Skeletal muscle tissue (tissue), 4 donors: Measurements from ENCODE around the gene SIRPG. TPM values are rescaled to one million over a fixed set of nuclear protein-coding genes. Genes with fewer than 3 reads are reported as not detected.

Experiments
- H3K27ac ChIP-seq: one replicate; pipeline ENCODE4 v1.7.0; 2013; ENCODE audit warnings: mild to moderate bottlenecking, low read depth, low read length, inconsistent platforms
- H3K27me3 ChIP-seq, 3 donors: one replicate each; pipeline ENCODE4 v1.7.0; 2013; ENCODE audit warnings: low read length in 3 of 3; ENCODE audit not compliant: control insufficient read depth in 3 of 3, insufficient read depth in 3 of 3
- H3K36me3 ChIP-seq, 3 donors: one replicate each; pipeline ENCODE4 v1.7.0; 2013; ENCODE audit warnings: low read length in 3 of 3; ENCODE audit not compliant: control insufficient read depth in 3 of 3, insufficient read depth in 3 of 3
- H3K4me1 ChIP-seq, 3 donors: one replicate each; pipeline ENCODE4 v1.7.0; 2013; ENCODE audit warnings: low read length in 3 of 3, mild to moderate bottlenecking in 3 of 3; ENCODE audit not compliant: control insufficient read depth in 3 of 3, insufficient read depth in 3 of 3
- H3K4me3 ChIP-seq, 3 donors: one replicate each; pipeline ENCODE4 v1.7.0; 2013; ENCODE audit warnings: low read length in 3 of 3
- H3K9ac ChIP-seq, 3 donors: one replicate each; pipeline ENCODE4 v1.7.0; 2013; ENCODE audit warnings: low read length in 3 of 3, mild to moderate bottlenecking in 3 of 3, moderate library complexity in 2 of 3, low read depth in 1 of 3
- H3K9me3 ChIP-seq, 3 donors: one replicate each; pipeline ENCODE4 v1.7.0; 2013; ENCODE audit warnings: low read length in 3 of 3; ENCODE audit not compliant: control insufficient read depth in 3 of 3
- total RNA-seq: library from RNA; depleted of rRNA; stranded (reverse); fragments of >200 nt; gene quantifications from one replicate; pipeline ENCODE4 v1.2.3, GENCODE V29; 2014
- donor health status: Osteomylitis.

SIRPG gene
- total RNA-seq, 1 donor from 2014 or later = under 0.01 TPM

DNA sequence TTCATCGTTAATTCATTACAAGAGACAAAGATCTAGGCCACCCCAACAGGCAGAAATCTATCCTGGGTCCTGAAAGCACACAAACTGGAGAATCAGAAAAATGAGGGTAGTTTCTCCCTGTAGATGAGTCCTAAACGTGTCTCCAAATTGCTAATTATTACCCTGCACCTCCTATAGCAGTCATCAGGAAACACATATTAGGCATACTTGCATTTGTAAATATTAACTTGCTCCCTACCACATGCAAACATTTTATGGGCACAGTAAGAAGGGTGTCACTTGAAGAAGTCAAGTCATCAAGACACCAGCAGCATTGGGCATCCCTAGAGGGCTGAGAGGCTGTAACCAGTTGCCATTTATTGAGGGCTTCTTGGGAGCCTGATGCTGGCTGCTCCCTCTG is 19.8 kb downstream of the SIRPG start:
- Histone ChIP-seq H3K36me3 (no peaks in the 10 kb centered on the region), H3K9ac (no peak overlapping the region), H3K4me1 (no peaks in the 10 kb centered on the region), H3K9me3 (peaks cover 0 to 2% (median 0%) of the 10 kb centered on the region in 3 donors), H3K27me3 (no peaks in the 10 kb centered on the region), H3K4me3 (no peak overlapping the region), H3K27ac (peak overlapping the region; percentile 19)

DNA sequence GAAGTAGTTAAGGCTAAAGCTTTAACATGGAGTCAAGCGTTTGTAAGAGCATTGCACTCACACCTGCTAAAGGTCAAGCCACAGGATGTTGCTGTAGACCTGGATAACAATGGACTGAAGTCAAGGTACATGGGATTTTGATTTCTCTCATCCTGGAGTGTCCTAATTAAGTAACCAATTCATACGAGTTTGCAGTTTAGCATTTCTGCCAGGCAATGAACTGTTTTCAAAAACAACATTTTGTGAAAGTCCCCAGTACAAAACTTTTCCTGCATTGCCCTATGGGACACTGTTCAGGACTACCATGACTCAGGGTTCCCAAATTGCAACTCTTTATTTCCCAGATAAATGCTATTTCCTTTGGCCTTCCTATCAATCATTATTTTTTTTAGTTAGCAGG is 20.4 kb downstream of the SIRPG start:
- Histone ChIP-seq H3K9me3 (peaks cover 0 to 2% (median 0%) of the 10 kb centered on the region in 3 donors), H3K9ac (no peak overlapping the region), H3K4me3 (no peak overlapping the region), H3K4me1 (no peaks in the 10 kb centered on the region), H3K36me3 (no peaks in the 10 kb centered on the region), H3K27ac (no peak overlapping the region), H3K27me3 (no peaks in the 10 kb centered on the region)

DNA sequence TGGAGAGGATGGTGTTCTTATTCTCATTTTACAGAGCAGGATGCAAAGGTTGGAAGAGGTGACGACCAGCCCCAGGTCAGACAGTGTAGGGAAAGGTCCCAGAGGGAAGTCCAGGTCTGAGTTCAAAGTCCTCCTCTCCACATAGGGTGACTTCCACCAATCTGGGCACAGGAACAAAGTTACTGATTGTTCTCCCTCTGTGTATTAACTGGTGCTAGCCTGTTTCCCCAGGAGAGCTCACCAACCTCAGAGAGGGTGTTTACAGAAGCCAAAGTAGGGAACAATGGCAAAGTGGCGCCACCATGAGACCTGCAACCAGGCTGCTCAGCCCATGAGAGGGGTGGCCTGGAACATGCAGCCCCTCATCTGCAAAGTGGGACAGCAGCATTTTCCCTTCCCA is 21.0 kb downstream of the SIRPG start:
- no peak overlapping the region for H3K4me3 ChIP-seq

DNA sequence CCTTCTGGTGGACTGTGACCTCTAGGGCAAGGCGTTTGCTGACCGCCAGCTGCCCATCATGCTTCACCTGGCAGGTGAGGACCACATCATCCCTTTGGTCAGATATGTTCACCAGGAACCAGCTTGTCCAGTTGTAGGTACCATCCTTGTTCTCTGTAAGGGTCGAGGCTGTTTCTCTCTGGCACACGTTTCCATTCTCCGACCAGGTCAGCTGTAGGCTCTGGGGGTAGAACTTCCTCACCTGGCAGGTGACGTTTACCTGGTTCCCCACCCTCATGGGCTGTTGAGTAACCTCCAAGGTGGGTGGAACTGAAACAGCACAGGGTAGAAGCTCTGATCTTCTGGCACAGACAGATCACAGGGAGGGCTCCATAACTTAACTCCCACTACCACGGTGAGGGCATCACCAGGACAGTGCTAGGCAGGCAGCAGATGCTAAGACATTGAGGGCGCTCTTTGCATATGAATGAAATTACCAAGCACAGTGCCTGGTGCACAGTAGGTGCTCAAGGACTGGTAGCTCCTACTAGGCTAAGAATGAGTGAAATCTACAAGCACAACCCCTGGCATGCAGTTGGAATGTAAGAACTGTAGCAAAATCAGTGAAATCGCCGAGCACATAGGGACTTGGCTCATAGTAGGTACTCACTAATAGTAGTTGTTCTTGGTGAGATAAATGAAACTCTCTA is 22.1 kb downstream of the SIRPG start:
- Histone ChIP-seq H3K36me3 (no peaks in the 10 kb centered on the region), H3K27ac (no peak overlapping the region), H3K4me3 (no peak overlapping the region), H3K27me3 (no peaks in the 10 kb centered on the region), H3K4me1 (no peaks in the 10 kb centered on the region), H3K9ac (no peak overlapping the region), H3K9me3 (peaks cover 0 to 2% (median 0%) of the 10 kb centered on the region in 3 donors)

More for the DNA sequence above, 21.0 kb downstream of the SIRPG start:
- Histone ChIP-seq H3K9me3 (peaks cover 0 to 2% (median 0%) of the 10 kb centered on the region in 3 donors), H3K4me1 (no peaks in the 10 kb centered on the region), H3K27me3 (no peaks in the 10 kb centered on the region), H3K36me3 (no peaks in the 10 kb centered on the region), H3K9ac (no peak overlapping the region), H3K27ac (no peak overlapping the region)

DNA sequence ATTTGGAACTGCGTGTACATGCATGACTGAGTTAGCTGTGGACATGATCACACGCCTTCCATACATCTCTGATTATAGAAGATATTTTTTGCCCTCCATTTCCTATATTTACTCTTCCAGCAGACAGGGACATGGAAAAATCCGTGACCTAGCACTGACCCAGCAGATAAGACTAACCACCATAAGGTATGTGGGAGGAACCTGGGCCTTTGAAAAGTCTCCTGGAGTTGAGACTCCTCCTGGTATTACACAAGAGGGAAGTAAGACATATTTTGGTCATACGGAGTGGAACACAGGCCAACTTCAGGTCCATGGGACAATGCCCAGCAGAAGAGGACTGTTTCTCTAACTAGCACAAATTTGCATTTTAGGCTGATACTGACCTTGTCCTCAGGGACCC is 24.0 kb downstream of the SIRPG start:
- no peak overlapping the region for H3K9ac ChIP-seq
- H3K27me3 ChIP-seq = peaks cover 0 to 2% (median 2%) of the 10 kb centered on the region in 3 donors
- H3K36me3 ChIP-seq = no peaks in the 10 kb centered on the region
- H3K4me3 ChIP-seq = no peak overlapping the region
- peaks cover 0 to 2% (median 0%) of the 10 kb centered on the region in 3 donors for H3K9me3 ChIP-seq
- H3K4me1 ChIP-seq = no peaks in the 10 kb centered on the region
- no peak overlapping the region for H3K27ac ChIP-seq

DNA sequence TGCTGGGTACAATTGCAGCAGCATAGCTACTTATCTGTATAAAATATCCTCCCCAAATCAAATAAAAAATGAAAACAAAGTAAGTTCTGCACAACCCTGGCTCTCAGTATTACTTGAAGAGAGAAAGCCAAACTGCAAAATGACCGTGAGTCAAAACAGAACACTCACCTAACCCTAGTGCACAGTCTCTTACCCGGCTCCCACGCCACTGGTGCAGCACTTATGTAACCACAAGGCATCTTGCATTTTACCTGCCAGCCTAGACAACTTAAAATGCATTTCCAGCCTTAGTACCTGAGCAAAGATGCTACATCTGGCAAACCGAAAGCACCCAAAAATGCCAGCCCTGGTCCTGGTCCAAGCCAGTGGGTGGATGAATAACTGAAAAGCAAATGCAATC is 25.4 kb downstream of the SIRPG start:
- Histone ChIP-seq H3K9me3 (peaks cover 0 to 2% (median 0%) of the 10 kb centered on the region in 3 donors), H3K36me3 (no peaks in the 10 kb centered on the region), H3K4me1 (no peaks in the 10 kb centered on the region), H3K27me3 (peaks cover 0 to 2% (median 2%) of the 10 kb centered on the region in 3 donors), H3K9ac (no peak overlapping the region), H3K4me3 (no peak overlapping the region), H3K27ac (no peak overlapping the region)

DNA sequence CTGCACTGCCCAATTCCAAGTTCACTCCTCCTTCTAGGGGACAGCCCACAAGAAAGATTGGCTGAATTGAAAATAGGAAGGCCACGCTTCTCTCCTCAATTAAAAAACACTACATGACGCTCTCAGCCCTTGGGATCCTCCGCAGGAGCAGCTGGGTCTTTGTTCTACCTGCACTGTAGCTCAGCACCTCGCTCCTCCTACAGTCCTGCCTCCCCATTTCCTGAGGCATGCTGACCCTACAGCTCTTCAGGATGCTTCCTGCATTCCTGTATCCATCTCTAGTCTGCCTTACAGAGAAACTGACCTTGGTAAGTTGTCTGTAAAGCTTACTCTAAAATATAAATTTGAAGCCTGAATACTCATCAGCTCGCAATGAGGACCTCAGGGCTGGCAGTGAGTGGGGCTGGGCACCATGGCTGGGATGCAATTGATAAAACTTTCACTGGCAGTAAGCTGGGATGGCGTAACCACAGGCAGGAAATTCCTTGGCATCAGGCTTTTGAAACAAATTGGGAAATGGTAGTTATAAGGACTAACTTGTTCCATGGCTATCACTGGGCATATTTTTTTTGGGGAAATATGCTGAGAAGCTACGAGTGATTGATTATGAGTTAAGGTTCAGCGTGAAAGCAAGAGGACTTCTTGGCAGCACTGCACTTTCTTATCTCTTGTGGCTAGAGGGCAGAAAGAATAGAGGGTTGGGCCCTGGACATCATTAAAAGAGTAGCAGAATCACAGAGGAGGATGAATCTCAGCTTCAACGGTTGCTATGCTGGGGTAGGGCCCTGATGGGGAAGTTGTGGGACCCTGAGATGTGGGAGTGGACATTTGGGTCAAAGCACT is 26.0 kb downstream of the SIRPG start:
- Histone ChIP-seq H3K9ac (no peak overlapping the region), H3K36me3 (no peaks in the 10 kb centered on the region), H3K27me3 (peaks cover 0 to 4% (median 2%) of the 10 kb centered on the region in 3 donors), H3K9me3 (peaks cover 0 to 2% (median 0%) of the 10 kb centered on the region in 3 donors), H3K4me3 (no peak overlapping the region), H3K4me1 (no peaks in the 10 kb centered on the region), H3K27ac (no peak overlapping the region)

DNA sequence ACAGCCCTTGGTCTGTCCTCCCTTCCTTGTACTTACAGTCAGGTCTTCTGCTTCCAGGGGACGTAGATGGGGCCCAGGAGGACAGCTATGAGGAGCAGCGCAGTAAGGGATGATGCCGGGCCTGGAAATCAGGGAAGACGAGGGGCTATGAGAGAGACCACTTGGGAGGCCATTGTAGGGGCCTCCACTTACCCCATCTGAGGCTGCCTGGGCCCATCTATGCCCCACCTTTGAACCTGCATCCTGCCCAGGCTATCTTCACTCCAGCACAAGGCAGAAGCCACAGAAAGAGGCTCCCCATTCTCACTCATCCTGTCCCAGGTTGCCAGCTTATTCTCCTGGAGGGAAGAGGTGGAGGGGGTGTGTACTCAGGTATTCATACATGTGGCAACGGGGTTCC is 27.4 kb downstream of the SIRPG start:
- no peak overlapping the region for H3K4me3 ChIP-seq
- H3K9ac ChIP-seq = no peak overlapping the region
- no peak overlapping the region for H3K27ac ChIP-seq
- no peaks in the 10 kb centered on the region for H3K36me3 ChIP-seq
- H3K27me3 ChIP-seq = peaks cover 0 to 6% (median 2%) of the 10 kb centered on the region in 3 donors
- peaks cover 0 to under 1% (median 0%) of the 10 kb centered on the region in 3 donors for H3K9me3 ChIP-seq
- no peaks in the 10 kb centered on the region for H3K4me1 ChIP-seq

DNA sequence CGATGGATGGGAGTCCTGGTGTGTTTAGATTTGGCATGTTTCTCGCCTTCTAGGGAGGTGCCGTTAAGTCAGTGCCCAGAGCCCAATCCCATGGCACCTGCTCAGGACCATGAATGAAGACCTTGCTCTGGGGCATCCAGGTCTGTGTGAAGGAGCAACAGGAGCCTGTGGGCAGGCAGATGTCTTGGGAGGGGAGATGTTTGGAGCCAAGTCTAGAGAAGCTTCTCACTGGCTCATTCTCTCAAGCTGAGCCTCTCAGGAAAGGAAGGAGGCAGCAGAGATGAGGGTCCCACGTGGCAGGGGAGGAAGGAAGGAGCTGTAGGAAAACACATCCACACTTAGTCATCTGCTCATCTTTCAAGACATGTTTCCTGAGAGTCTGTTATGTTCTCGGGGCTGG is 28.3 kb downstream of the SIRPG start:
- no peaks in the 10 kb centered on the region for H3K4me1 ChIP-seq
- no peak overlapping the region for H3K27ac ChIP-seq
- no peaks in the 10 kb centered on the region for H3K36me3 ChIP-seq
- H3K9me3 ChIP-seq = no peaks in the 10 kb centered on the region
- H3K27me3 ChIP-seq = peaks cover 0 to 6% (median 2%) of the 10 kb centered on the region in 3 donors
- no peak overlapping the region for H3K9ac ChIP-seq
- H3K4me3 ChIP-seq = no peak overlapping the region

DNA sequence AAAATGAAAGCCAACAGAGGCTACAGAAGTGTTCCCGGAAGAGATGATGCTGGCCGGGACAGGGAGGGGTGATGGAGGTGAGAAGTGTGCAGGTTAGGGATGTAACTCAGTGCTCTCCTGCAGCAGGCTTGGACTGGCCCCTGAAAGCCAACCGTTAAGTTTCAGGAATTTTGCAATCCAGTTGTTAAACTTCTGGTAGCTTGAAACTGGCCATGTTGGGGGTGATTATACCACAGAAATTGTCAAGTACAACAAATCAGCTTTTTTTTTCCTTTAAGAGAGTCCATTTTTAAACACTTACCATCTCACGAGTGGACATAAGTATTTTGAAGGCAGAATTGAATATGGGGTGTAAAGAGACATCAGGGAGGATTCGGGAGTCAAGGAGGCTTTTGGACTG is 29.0 kb downstream of the SIRPG start:
- Histone ChIP-seq H3K9ac (no peak overlapping the region), H3K27me3 (peaks cover 0 to 6% (median 2%) of the 10 kb centered on the region in 3 donors), H3K4me3 (no peak overlapping the region), H3K27ac (no peak overlapping the region), H3K4me1 (no peaks in the 10 kb centered on the region), H3K36me3 (no peaks in the 10 kb centered on the region), H3K9me3 (no peaks in the 10 kb centered on the region)
